Colonic mucosa (tissue), 4 donors: ENCODE data around the gene POU2F2. TPM values are rescaled to one million over a fixed set of nuclear protein-coding genes. Genes with fewer than 3 reads are reported as not detected.

ENCODE experiments used
- DNase-seq: peaks from one replicate; pipeline ENCODE4 v3.0.0-alpha.2; 2020
- H3K27ac ChIP-seq: fragments of 200-600 bp; one replicate; pipeline ENCODE4 v1.8.0; 2021
- H3K27me3 ChIP-seq: fragments of 200-600 bp; one replicate; pipeline ENCODE4 v1.8.0; 2021
- H3K36me3 ChIP-seq: fragments of 200-600 bp; one replicate; pipeline ENCODE4 v1.8.0; 2021
- H3K4me1 ChIP-seq: fragments of 200-600 bp; one replicate; pipeline ENCODE4 v1.8.0; 2021; ENCODE audit warnings: mild to moderate bottlenecking
- H3K4me3 ChIP-seq: fragments of 200-600 bp; one replicate; pipeline ENCODE4 v1.8.0; 2021
- H3K9ac ChIP-seq, 2 donors: one replicate each; pipeline ENCODE4 v1.7.0; 2013; ENCODE audit warnings: control low read depth in 2 of 2, low read depth in 2 of 2, low read length in 2 of 2
- H3K9me3 ChIP-seq: fragments of 200-600 bp; one replicate; pipeline ENCODE4 v1.8.0; 2021
- CTCF ChIP-seq: fragments of 200-600 bp; IDR thresholded peaks from one replicate; pipeline ENCODE4 v1.8.0; 2022; ENCODE audit warnings: antibody characterized with exemption, mild to moderate bottlenecking
- intact Hi-C: fragments of 100-400 bp; cut with DNase I; formaldehyde crosslinking; loops from one replicate; pipeline ENCODE4 v1.14.1; 2022
- total RNA-seq, 2 donors: library from RNA; stranded (reverse); fragmentation: NEBNext Ultra II Directional in 1 of 2; extraction: Animal tissue kit (Norgen Biotek cat#: 25700) in 1 of 2; gene quantifications; one replicate each; pipeline ENCODE4 v1.2.1, GENCODE V29; 2021
- donor health status: healthy.
- donor health status: DM: no; HTN: no; CAD: no.
- donor health status: DM: no; HTN: no; CAD: no.

Gene POU2F2
- total RNA-seq, 2 donors from 2014 or later, result 2.1 to 4.0 TPM

GRCh38 chr19:42161616-42162263, 29.5 kb upstream of the POU2F2 start:
- intact Hi-C loops, result no loop called here
- H3K9me3 ChIP-seq, result no peaks in the 10 kb centered on the region
- H3K4me3 ChIP-seq, result no peak overlapping the region
- no peak overlapping the region for H3K27ac ChIP-seq
- H3K27me3 ChIP-seq, result no peaks in the 10 kb centered on the region
- H3K4me1 ChIP-seq, result no peaks in the 10 kb centered on the region
- no peak for TF ChIP-seq CTCF
- no peaks in the 10 kb centered on the region for H3K36me3 ChIP-seq
- no peak for DNase-seq
- no peak overlapping the region for H3K9ac ChIP-seq

GRCh38 chr19:42159942-42160341, 27.7 kb upstream of the POU2F2 start:
- no peak for DNase-seq
- no peaks in the 10 kb centered on the region for H3K36me3 ChIP-seq
- TF ChIP-seq CTCF, result no peak

GRCh38 chr19:42158926-42159325, 26.7 kb upstream of the POU2F2 start:
- H3K4me1 ChIP-seq, result no peaks in the 10 kb centered on the region
- no peak overlapping the region for H3K9ac ChIP-seq
- intact Hi-C loops, result no loop called here
- H3K9me3 ChIP-seq, result no peaks in the 10 kb centered on the region
- H3K27ac ChIP-seq, result no peak overlapping the region
- no peak for TF ChIP-seq CTCF
- no peak overlapping the region for H3K4me3 ChIP-seq
- H3K36me3 ChIP-seq, result no peaks in the 10 kb centered on the region
- no peaks in the 10 kb centered on the region for H3K27me3 ChIP-seq
- no peak for DNase-seq

More at GRCh38 chr19:42159942-42160341, 27.7 kb upstream of the POU2F2 start:
- Histone ChIP-seq H3K9ac (no peak overlapping the region), H3K27me3 (no peaks in the 10 kb centered on the region), H3K9me3 (no peaks in the 10 kb centered on the region), H3K4me3 (no peak overlapping the region), H3K27ac (no peak overlapping the region), H3K4me1 (no peaks in the 10 kb centered on the region)
- intact Hi-C loops, result no loop called here

GRCh38 chr19:42156571-42156970, 24.3 kb upstream of the POU2F2 start:
- Histone ChIP-seq H3K9me3 (no peaks in the 10 kb centered on the region), H3K27me3 (no peaks in the 10 kb centered on the region), H3K4me1 (no peaks in the 10 kb centered on the region), H3K27ac (no peak overlapping the region), H3K4me3 (no peak overlapping the region), H3K36me3 (no peaks in the 10 kb centered on the region), H3K9ac (no peak overlapping the region)
- no peak for TF ChIP-seq CTCF
- no peak for DNase-seq
- intact Hi-C loops, result no loop called here

- Histone ChIP-seq H3K27me3 (no peaks in the 10 kb centered on the region), H3K27ac (no peak overlapping the region), H3K9me3 (no peaks in the 10 kb centered on the region), H3K4me1 (no peaks in the 10 kb centered on the region), H3K4me3 (no peak overlapping the region), H3K36me3 (no peaks in the 10 kb centered on the region), H3K9ac (no peak overlapping the region)
- no peak for DNase-seq
- TF ChIP-seq CTCF, result no peak
- intact Hi-C loops, result no loop called here
These were observed 23.6 kb upstream of the POU2F2 start for GRCh38 chr19:42155796-42156195.
